Kidney (tissue), 14 donors: ENCODE results near the gene C2CD4B. TPM values are rescaled to one million over a fixed set of nuclear protein-coding genes. Genes with fewer than 3 reads are reported as not detected.
A peak's percentile ranks its signal among the peaks of the same experiment; 100 is the strongest.

Experiments
- DNase-seq, 5 donors: peaks; one replicate each; pipeline ENCODE4 v3.0.0-alpha.2; 2013 to 2020
- FAIRE-seq: peaks from 2 replicates; lab custom pipeline; 2012; peaks lifted over from hg19 to GRCh38; lab: Jason Lieb, UNC
- H3K27ac ChIP-seq, 2 donors: one replicate each; pipeline ENCODE4 v1.7.0; 2013; ENCODE audit warnings: low read depth in 2 of 2, low read length in 2 of 2, inconsistent platforms in 1 of 2
- H3K27me3 ChIP-seq: one replicate; pipeline ENCODE4 v1.7.1; 2013; ENCODE audit warnings: low read length, inconsistent platforms; ENCODE audit not compliant: control insufficient read depth, insufficient read depth
- H3K36me3 ChIP-seq, 3 donors: one replicate each; pipeline versions ENCODE4 v1.7.0 to v1.7.1; 2013; ENCODE audit warnings: low read length in 3 of 3, control low read depth in 1 of 3, inconsistent platforms in 1 of 3; ENCODE audit not compliant: insufficient read depth in 3 of 3, control insufficient read depth in 2 of 3
- H3K4me1 ChIP-seq, 3 donors: one replicate each; pipeline versions ENCODE4 v1.7.0 to v1.7.1; 2013; ENCODE audit warnings: low read length in 3 of 3, inconsistent platforms in 1 of 3, low read depth in 1 of 3; ENCODE audit not compliant: control insufficient read depth in 2 of 3, insufficient read depth in 2 of 3
- H3K4me3 ChIP-seq, 3 donors: one replicate each; pipeline versions ENCODE4 v1.7.0 to v1.8.1; 2013; ENCODE audit warnings: low read length in 3 of 3, control low read depth in 1 of 3, inconsistent platforms in 1 of 3
- H3K9ac ChIP-seq, 3 donors: one replicate each; pipeline versions ENCODE4 v1.7.0 to v1.7.1; 2013; ENCODE audit warnings: low read length in 3 of 3, control low read depth in 1 of 3, inconsistent platforms in 1 of 3
- H3K9me3 ChIP-seq, 3 donors: one replicate each; pipeline versions ENCODE4 v1.7.0 to v1.7.1; 2013; ENCODE audit warnings: low read length in 3 of 3, control low read depth in 1 of 3, inconsistent platforms in 1 of 3; ENCODE audit not compliant: control insufficient read depth in 2 of 3, insufficient read depth in 1 of 3
- CTCF ChIP-seq: IDR thresholded peaks from 3 replicates; pipeline ENCODE4 v1.5.1; 2012; ENCODE audit warnings: mild to moderate bottlenecking, moderate library complexity, borderline replicate concordance; ENCODE audit not compliant: insufficient read depth; ENCODE audit errors: extremely low read depth
- intact Hi-C: fragments of 100-400 bp; cut with DNase I; formaldehyde crosslinking; loops from one replicate; pipeline ENCODE4 v1.11.1; 2022
- polyA plus RNA-seq: library from polyadenylated mRNA; stranded (reverse); fragments of 350-450 nt; fragmentation: Illumina TruSeq; extraction: RNeasy Lipid Tissue Mini Kit (QIAGEN cat#74804); gene quantifications from one replicate; pipeline ENCODE4 v1.2.3, GENCODE V29; 2014; ENCODE audit warnings: low read depth, low replicate concordance; ENCODE audit not compliant: insufficient read depth
- total RNA-seq: library from RNA; stranded (reverse); fragmentation: NEBNext Ultra II Directional; extraction: Animal tissue kit (Norgen Biotek cat#: 25700); gene quantifications from one replicate; pipeline ENCODE4 v1.2.1, GENCODE V29; 2021
- donor health status: control.
- donor health status: control.
- donor health status: control.
- donor health status: control.
- donor health status: control.
- donor health status: DM: yes; HTN: yes; CAD: no.
- donor health status: Normal renal cell carcinoma (clear cell type).

C2CD4B gene
- total and polyA plus RNA-seq, 2 donors from 2014 or later, result 0.26 to 4.2 TPM

- no peaks in the 10 kb centered on the region for H3K36me3 ChIP-seq
- no peaks in the 10 kb centered on the region for H3K27me3 ChIP-seq
- DNase-seq (no peak), FAIRE-seq (no peak)
- H3K9ac ChIP-seq, result no peak overlapping the region
- H3K4me1 ChIP-seq, result no peaks in the 10 kb centered on the region
- no peak for TF ChIP-seq CTCF
- intact Hi-C loops, result no loop called here
- H3K9me3 ChIP-seq, result no peaks in the 10 kb centered on the region
- H3K4me3 ChIP-seq, result no peak overlapping the region
- no peak overlapping the region for H3K27ac ChIP-seq
Observed at GRCh38 chr15:62187425-62187824, 22.3 kb upstream of the C2CD4B start.

- Histone ChIP-seq H3K4me1 (no peaks in the 10 kb centered on the region), H3K4me3 (no peak overlapping the region), H3K27ac (no peak overlapping the region), H3K9ac (no peak overlapping the region), H3K9me3 (no peaks in the 10 kb centered on the region), H3K27me3 (no peaks in the 10 kb centered on the region), H3K36me3 (no peaks in the 10 kb centered on the region)
- no peak for TF ChIP-seq CTCF
- FAIRE-seq (no peak), DNase-seq (no peak)
- intact Hi-C loops, result no loop called here
Observed at GRCh38 chr15:62186578-62186977, 21.5 kb upstream of the C2CD4B start.

GRCh38 chr15:62183130-62183529, 18.0 kb upstream of the C2CD4B start:
- Histone ChIP-seq H3K9me3 (peaks cover 0 to 6% (median 0%) of the 10 kb centered on the region in 3 donors), H3K27me3 (no peaks in the 10 kb centered on the region), H3K4me3 (no peak overlapping the region), H3K36me3 (no peaks in the 10 kb centered on the region), H3K9ac (no peak overlapping the region), H3K4me1 (no peaks in the 10 kb centered on the region), H3K27ac (no peak overlapping the region)
- FAIRE-seq (no peak), DNase-seq (no peak)
- intact Hi-C loops, result no loop called here
- TF ChIP-seq CTCF, result no peak

GRCh38 chr15:62173215-62173614, 8.1 kb upstream of the C2CD4B start:
- H3K9ac ChIP-seq, result no peak overlapping the region
- DNase-seq (peak in 2 of 5 donors; percentile 27 to 62), FAIRE-seq (no peak)

More at GRCh38 chr15:62173215-62173614, 8.1 kb upstream of the C2CD4B start:
- no peak overlapping the region for H3K4me3 ChIP-seq
- H3K9me3 ChIP-seq, result no peaks in the 10 kb centered on the region
- no peak for TF ChIP-seq CTCF
- no peaks in the 10 kb centered on the region for H3K36me3 ChIP-seq
- H3K4me1 ChIP-seq, result no peaks in the 10 kb centered on the region
- intact Hi-C loops, result no loop called here
- H3K27me3 ChIP-seq, result no peaks in the 10 kb centered on the region
- H3K27ac ChIP-seq, result peak overlapping the region; percentile 65 to 66
